OCI-LY3 (cell line): ENCODE measurements around the gene PGF.

Experiments used
- H2AFZ ChIP-seq: fragments of 200-600, 300-600 bp; shearing (Covaris generic); 2 replicates; pipeline ENCODE4 v1.6.0; 2014; ENCODE audit warnings: antibody characterized with exemption, low read depth, low read length
- H3K27ac ChIP-seq: fragments of 200-600, 300-600 bp; sonication (generic); 2 replicates; pipeline ENCODE4 v1.5.1; 2014; ENCODE audit warnings: mild to moderate bottlenecking, low read length, moderate library complexity, mixed read lengths
- H3K27me3 ChIP-seq: fragments of 200-600, 300-600 bp; sonication (generic); 2 replicates; pipeline ENCODE4 v1.6.1; 2014; ENCODE audit warnings: low read depth, low read length, mixed read lengths
- H3K36me3 ChIP-seq: fragments of 200-600, 300-600 bp; sonication (generic); replicated peaks from 2 replicates; pipeline ENCODE3; 2014; ENCODE audit warnings: low read depth, low read length, mixed read lengths
- H3K4me1 ChIP-seq: fragments of 300-600, 200-600 bp; sonication (generic); 2 replicates; pipeline ENCODE4 v1.6.1; 2014; ENCODE audit warnings: low read length, mixed read lengths
- H3K4me2 ChIP-seq: fragments of 200-600, 300-600 bp; sonication (generic); 2 replicates; pipeline ENCODE4 v1.6.1; 2014; ENCODE audit warnings: low read length, mixed read lengths
- H3K4me3 ChIP-seq: fragments of 300-600, 200-600 bp; sonication (generic); 2 replicates; pipeline ENCODE4 v1.5.1; 2014; ENCODE audit warnings: antibody characterized with exemption, mild to moderate bottlenecking, low read length, moderate library complexity
- H3K79me2 ChIP-seq: fragments of 300-600, 200-600 bp; shearing (Covaris generic); 2 replicates; pipeline ENCODE4 v1.6.1; 2014; ENCODE audit warnings: mild to moderate bottlenecking, low read length, mixed read lengths
- H3K9ac ChIP-seq: fragments of 300-600, 200-600 bp; shearing (Covaris generic); 2 replicates; pipeline ENCODE4 v1.6.0; 2014; ENCODE audit warnings: mild to moderate bottlenecking, low read length, moderate library complexity
- H3K9me3 ChIP-seq: fragments of 200-600, 300-600 bp; shearing (Covaris generic); 2 replicates; pipeline ENCODE4 v1.6.1; 2014; ENCODE audit warnings: low read length, mixed read lengths; ENCODE audit not compliant: insufficient read depth
- H4K20me1 ChIP-seq: fragments of 200-600, 300-600 bp; sonication (generic); 2 replicates; pipeline ENCODE4 v1.6.1; 2016; ENCODE audit warnings: low read length, mixed read lengths; ENCODE audit not compliant: insufficient read depth
- CTCF ChIP-seq: fragments of 200-600, 300-600 bp; sonication (generic); IDR thresholded peaks from 2 replicates; pipeline ENCODE4 v1.5.1; 2014; ENCODE audit warnings: antibody characterized with exemption, low read length, low read depth
- EZH2phosphoT487 ChIP-seq: fragments of 200-600 bp; shearing (Covaris generic); IDR thresholded peaks from 2 replicates; pipeline ENCODE4 v1.6.1; 2018; ENCODE audit warnings: antibody characterized with exemption, mixed run types, low read depth

Gene PGF

GRCh38 chr14:74955229-74956026 is at the start of gene PGF:
Gene PGF, minus strand, starts transcription at chr14:74955597. Its CDS starts 355 bp downstream, at chr14:74955242.
- Histone ChIP-seq H3K9me3 (no peaks in the 10 kb centered on the region), H3K4me2 (no peak within 1 kb of the TSS), H3K27ac (no peak within 1 kb of the TSS), H3K27me3 (no peaks in the 10 kb centered on the region), H3K79me2 (no peaks in the 10 kb centered on the region), H3K36me3 (no peaks in the 10 kb centered on the region), H3K4me3 (no peak within 1 kb of the TSS; the same call in 1 of the 2 replicates), H3K9ac (no peak within 1 kb of the TSS), H4K20me1 (no peaks in the 10 kb centered on the region), H2AFZ (no peak within 1 kb of the TSS), H3K4me1 (peaks cover 3% of the 10 kb centered on the region; the same call in 1 of the 2 replicates)
- TF ChIP-seq EZH2phosphoT487 (no peak), CTCF (no peak)

GRCh38 chr14:75003250-75004027 is 48.0 kb upstream of the PGF start:
- peak overlapping the region; percentile 69 for H3K9ac ChIP-seq
- H3K4me3 ChIP-seq: peak overlapping the region; percentile 90
- no peaks in the 10 kb centered on the region for H4K20me1 ChIP-seq
- H3K27ac ChIP-seq: no peak overlapping the region
- H3K36me3 ChIP-seq: peaks cover 28% of the 10 kb centered on the region
- H2AFZ ChIP-seq: peak overlapping the region; percentile 39; the same call in 1 of the 2 replicates
- peaks cover 17% of the 10 kb centered on the region for H3K79me2 ChIP-seq
- no peaks in the 10 kb centered on the region for H3K27me3 ChIP-seq
- peak overlapping the region; percentile 99 for H3K4me2 ChIP-seq
- TF ChIP-seq CTCF: no peak
- no peaks in the 10 kb centered on the region for H3K9me3 ChIP-seq
- peaks cover 12% of the 10 kb centered on the region for H3K4me1 ChIP-seq

GRCh38 chr14:75002392-75003249 is 47.2 kb upstream of the PGF start, which contains the start of gene EIF2B2:
Gene EIF2B2, plus strand, starts transcription at chr14:75002921. Its CDS starts 70 bp downstream, at chr14:75002991.
- Histone ChIP-seq H3K9me3 (no peaks in the 10 kb centered on the region), H3K27me3 (no peaks in the 10 kb centered on the region), H3K79me2 (peaks cover 17% of the 10 kb centered on the region), H3K4me3 (peak within 1 kb of the TSS; percentile 90), H2AFZ (peak within 1 kb of the TSS; percentile 99), H3K36me3 (peaks cover 20% of the 10 kb centered on the region), H3K4me2 (peak within 1 kb of the TSS; percentile 99), H3K4me1 (peaks cover 12% of the 10 kb centered on the region), H3K9ac (peak within 1 kb of the TSS; percentile 70), H3K27ac (peak within 1 kb of the TSS; percentile 44), H4K20me1 (no peaks in the 10 kb centered on the region)
- no peak; the same call in 1 of the 2 replicates for TF ChIP-seq CTCF
